Sciatic nerve (tissue), 1 donor: ENCODE measurements around the gene RBKS. TPM values are rescaled to one million over a fixed set of nuclear protein-coding genes. Genes with fewer than 3 reads are reported as not detected.

Experiments used
- total RNA-seq: library from RNA; stranded (reverse); fragmentation: NEBNext Ultra II Directional; extraction: Animal tissue kit (Norgen Biotek cat#: 25700); gene quantifications from one replicate; pipeline ENCODE4 v1.2.1, GENCODE V29; 2021
- donor health status: DM: no; HTN: no; CAD: no.

Gene RBKS
- total RNA-seq, 1 donor from 2014 or later: 4.8 TPM

Other genes starting within 250 kb of the RBKS start
- 30.8 TPM for gene SUPT7L, start 226.8 kb downstream of the RBKS start, total RNA-seq
- gene SLC4A1AP, start 226.5 kb downstream of the RBKS start, total RNA-seq: 20.7 TPM
- gene MRPL33, start 118.7 kb downstream of the RBKS start, total RNA-seq: 70.5 TPM
- gene BABAM2, start 342 bp upstream of the RBKS start, total RNA-seq: 38.2 TPM